HepG2 (cell line): Measurements from ENCODE around the gene SNRPB2. TPM values are rescaled to one million over a fixed set of nuclear protein-coding genes. Genes with fewer than 3 reads are reported as not detected.

Experiments used
- ATAC-seq: fragments of 200-7000 bp; cut with Tn5 transposase; 3 replicates; pipeline ENCODE4 v1.9.1; 2020; ENCODE audit warnings: mild to moderate bottlenecking, moderate library complexity
- BruUV-seq: library from RNA; stranded (reverse); fragments of 400-500 nt; replicated peaks from 2 replicates; lab custom pipeline; 2021; lab: Mats Ljungman, UMichigan
- CTCF ChIA-PET: fragments of 300-600 bp; formaldehyde crosslinking; extraction: SDS; loops from one replicate; lab custom pipeline; 2021; ENCODE audit warnings: low total read pairs, inconsistent platforms, low intra/inter-chr PET ratio; lab: Yijun Ruan, JAX
- POLR2A ChIA-PET: fragments of 350-600 bp; sonication (Branson Sonifier 250); formaldehyde crosslinking; loops from one replicate; lab custom pipeline; 2020; ENCODE audit warnings: antibody characterized with exemption, inconsistent platforms; lab: Yijun Ruan, JAX
- DNase-seq: peaks from one replicate; pipeline ENCODE4 v3.0.0-alpha.2; 2015; ENCODE audit warnings: low spot score
- FAIRE-seq: peaks from 3 replicates; lab custom pipeline; 2011; peaks lifted over from hg19 to GRCh38; lab: Jason Lieb, UNC
- H2AFZ ChIP-seq: one replicate; pipeline ENCODE4 v1.6.1; 2011; ENCODE audit warnings: low read length, inconsistent platforms
- H3K27ac ChIP-seq: fragments of 300-600 bp; 3 replicates; pipeline ENCODE4 v1.8.0; 2011; ENCODE audit warnings: mixed run types, mild to moderate bottlenecking, mixed read lengths, low read length, inconsistent platforms; ENCODE audit not compliant: insufficient read depth; ENCODE audit errors: extremely low read length
- H3K27me3 ChIP-seq, 2 experiments: fragments of 200-600 bp in 1 of 2; 2 replicates in 1 of 2; 3 replicates in 1 of 2; pipeline versions ENCODE4 v1.6.0 to v1.8.0; 2011; ENCODE audit warnings: low read length in 2 of 2, mild to moderate bottlenecking in 2 of 2, moderate library complexity in 2 of 2, inconsistent platforms in 1 of 2; ENCODE audit not compliant: insufficient read depth in 2 of 2, control insufficient read depth in 1 of 2
- H3K36me3 ChIP-seq, 2 experiments: fragments of 200-600 bp in 1 of 2; replicated peaks in 1 of 2; 2 replicates in 1 of 2; 3 replicates in 1 of 2; pipeline versions ENCODE4 v1.5.1 to v1.8.0; 2011; ENCODE audit warnings: low read length in 2 of 2, inconsistent platforms in 1 of 2; ENCODE audit not compliant: insufficient read depth in 2 of 2, control insufficient read depth in 1 of 2
- H3K4me1 ChIP-seq: 2 replicates; pipeline ENCODE4 v1.5.1; 2012; ENCODE audit warnings: low read length, inconsistent platforms; ENCODE audit not compliant: insufficient read depth
- H3K4me2 ChIP-seq: 2 replicates; pipeline ENCODE4 v1.6.0; 2011; ENCODE audit warnings: low read depth, low read length, inconsistent platforms
- H3K4me3 ChIP-seq, 3 experiments: fragments of 200-600 bp in 1 of 3; sonication (generic), shearing (Covaris generic) in 1 of 3; replicated peaks in 1 of 3; 2 replicates each; pipeline ENCODE4 v1.5.1; 2011 to 2016; ENCODE audit warnings: low read length in 3 of 3, inconsistent platforms in 2 of 3, low read depth in 2 of 3, mild to moderate bottlenecking in 2 of 3, control low read depth in 1 of 3, mixed read lengths in 1 of 3; ENCODE audit not compliant: insufficient read depth in 1 of 3
- H3K79me2 ChIP-seq: one replicate; pipeline ENCODE4 v1.6.1; 2011; ENCODE audit warnings: low read length, inconsistent platforms; ENCODE audit not compliant: insufficient read depth
- H3K9ac ChIP-seq: 2 replicates; pipeline ENCODE4 v1.6.0; 2011; ENCODE audit warnings: mild to moderate bottlenecking, low read depth, low read length, inconsistent platforms; ENCODE audit not compliant: insufficient read depth
- H3K9me3 ChIP-seq: 2 replicates; pipeline ENCODE4 v1.5.1; 2012; ENCODE audit warnings: mild to moderate bottlenecking, low read length
- H4K20me1 ChIP-seq: 2 replicates; pipeline ENCODE4 v1.6.0; 2011; ENCODE audit warnings: inconsistent platforms, mild to moderate bottlenecking, low read length, moderate library complexity; ENCODE audit not compliant: insufficient read depth
- AKNA ChIP-seq: sonication (generic); formaldehyde crosslinking; IDR thresholded peaks from 2 replicates; pipeline ENCODE4 v1.4.0; 2020; ENCODE audit warnings: missing genetic modification reagents, borderline replicate concordance
- ATF7 ChIP-seq, 2 experiments: fragments of 450-650 bp in 1 of 2; sonication (generic) in 1 of 2; formaldehyde crosslinking in 1 of 2; IDR thresholded peaks; 2 replicates each; pipeline versions ENCODE4 v1.4.0 to v1.6.1; 2016 to 2020; ENCODE audit warnings: antibody characterized with exemption in 1 of 2, mild to moderate bottlenecking in 1 of 2, missing genetic modification reagents in 1 of 2
- ZBED4 ChIP-seq: sonication (generic); formaldehyde crosslinking; IDR thresholded peaks from 2 replicates; pipeline ENCODE4 v1.4.0; 2020; ENCODE audit warnings: missing genetic modification reagents, borderline replicate concordance
- WGBS: methylation state at CpG from one replicate; pipeline ENCODE4 v1.1.6; 2017; ENCODE audit warnings: low lambda C conversion rate; 5-methylcytosine and 5-hydroxymethylcytosine counted together
- in situ Hi-C: cut with HindIII; loops from 2 replicates; pipeline ENCODE4 v1.10.0; 2017; ENCODE audit warnings: low pct_unique_long_range_greater_than_20kb; ENCODE audit not compliant: extremely low pct_ligation_motif_present
- intact Hi-C: fragments of 100-400 bp; cut with micrococcal nuclease; formaldehyde crosslinking; loops from one replicate; pipeline ENCODE4 v1.10.0; 2022; ENCODE audit not compliant: unreplicated experiment
- polyA plus RNA-seq, 8 experiments: library from polyadenylated mRNA; depleted of rRNA in 3 of 8; stranded (reverse) in 7 of 8; unstranded in 1 of 8; fragments of >200 nt; fragmentation: Illumina TruSeq in 4 of 8; extraction: Trizol in 4 of 8; gene quantifications; 2 replicates each; pipeline versions ENCODE4 v1.2.1 to v1.2.3, GENCODE V29; 2011 to 2016; ENCODE audit warnings: low read depth in 4 of 8, missing spikeins in 1 of 8, mixed read lengths in 1 of 8; ENCODE audit not compliant: insufficient read depth in 1 of 8
- total RNA-seq, 5 experiments: library from RNA; depleted of rRNA; stranded (reverse); fragments of >200 nt; fragmentation: Illumina TruSeq; extraction: Trizol; gene quantifications; 2 replicates each; pipeline ENCODE4 v1.2.3, GENCODE V29; 2016; ENCODE audit warnings: low read depth in 1 of 5

Gene SNRPB2
- total and polyA plus RNA-seq, 2 of the 13 experiments (the other 11 are each of a cell fraction or from before 2014, with no cell fraction given) = 107 to 204 TPM

- TF ChIP-seq ZBED4 = no peak
- TF ChIP-seq, all 625 proteins: peak for 2
Measured at GRCh38 chr20:16771213-16771612, 41.4 kb downstream of the SNRPB2 start (continued).

GRCh38 chr20:16775961-16776360 lies 46.1 kb downstream of the SNRPB2 start:
- no peak for FAIRE-seq
- Histone ChIP-seq H3K36me3 (no peaks in the 10 kb centered on the region), H3K9ac (no peak overlapping the region), H3K79me2 (no peaks in the 10 kb centered on the region), H3K27me3 (no peaks in the 10 kb centered on the region), H3K9me3 (no peaks in the 10 kb centered on the region), H3K4me1 (no peaks in the 10 kb centered on the region), H3K4me2 (no peak overlapping the region), H3K27ac (no peak overlapping the region), H4K20me1 (no peaks in the 10 kb centered on the region), H2AFZ (no peak overlapping the region), H3K4me3 (no peak overlapping the region)
- BruUV-seq = no TSS peak
- intact Hi-C loops = no loop called here
- DNase-seq = no peak
- ChIA-PET POLR2A (no interaction called here), CTCF (no interaction called here)
- no peak for ATAC-seq
- in situ Hi-C loops = no loop called here
- peak; percentile 96 for TF ChIP-seq ATF7 (IDR thresholded peaks at IDR 0.05)
- TF ChIP-seq ATF7 (CRISPR knock-in tag; IDR thresholded peaks at IDR 0.05) = no peak
- no peak for TF ChIP-seq AKNA (CRISPR knock-in tag)
- WGBS = 0% methylated on average over 1 of the region's 1 CpG
